WTC11 (cell line): Measurements from ENCODE around the gene TTLL11. TPM values are rescaled to one million over a fixed set of nuclear protein-coding genes. Genes with fewer than 3 reads are reported as not detected.
A peak's percentile ranks its signal among the peaks of the same experiment; 100 is the strongest.

Source experiments
- ATF1 ChIP-seq: sonication (generic); formaldehyde crosslinking; IDR thresholded peaks from 2 replicates; pipeline ENCODE4 v1.8.1; 2023; ENCODE audit warnings: mild to moderate bottlenecking, moderate library complexity, missing genetic modification reagents
- ATF3 ChIP-seq: sonication (generic); formaldehyde crosslinking; conservative IDR thresholded peaks from 2 replicates; pipeline ENCODE4 v1.8.1; 2022; ENCODE audit warnings: mild to moderate bottlenecking, missing genetic modification reagents
- CTCF ChIP-seq: fragments of 200-600 bp; IDR thresholded peaks from 2 replicates; pipeline ENCODE4 v1.8.0; 2022; ENCODE audit warnings: antibody characterized with exemption
- E2F5 ChIP-seq: sonication (generic); formaldehyde crosslinking; IDR thresholded peaks from 2 replicates; pipeline ENCODE4 v1.8.1; 2022; ENCODE audit warnings: mild to moderate bottlenecking, moderate library complexity, missing genetic modification reagents
- FOXP4 ChIP-seq: sonication (generic); formaldehyde crosslinking; IDR thresholded peaks from 2 replicates; pipeline ENCODE4 v1.8.0; 2022; ENCODE audit warnings: mild to moderate bottlenecking, missing genetic modification reagents
- GABPB1 ChIP-seq: sonication (generic); formaldehyde crosslinking; IDR thresholded peaks from 2 replicates; pipeline ENCODE4 v1.8.1; 2023; ENCODE audit warnings: mild to moderate bottlenecking, missing genetic modification reagents
- HMGXB4 ChIP-seq: sonication (generic); formaldehyde crosslinking; IDR thresholded peaks from 2 replicates; pipeline ENCODE4 v1.8.1; 2023; ENCODE audit warnings: mild to moderate bottlenecking, moderate library complexity, missing genetic modification reagents
- IRF1 ChIP-seq: sonication (generic); formaldehyde crosslinking; IDR thresholded peaks from 2 replicates; pipeline ENCODE4 v1.8.0; 2023; ENCODE audit warnings: missing genetic modification reagents
- NFATC4 ChIP-seq: fragments of 250-450 bp; sonication (Bioruptor Pico); IDR thresholded peaks from 2 replicates; pipeline ENCODE4 v1.9.0; 2021; ENCODE audit warnings: mild to moderate bottlenecking
- NR2C2 ChIP-seq: sonication (generic); formaldehyde crosslinking; IDR thresholded peaks from 2 replicates; pipeline ENCODE4 v1.8.0; 2022; ENCODE audit warnings: mild to moderate bottlenecking, missing genetic modification reagents
- OVOL2 ChIP-seq: fragments of 250-450 bp; sonication (Bioruptor Pico); IDR thresholded peaks from 2 replicates; pipeline ENCODE4 v1.9.0; 2021; ENCODE audit warnings: mild to moderate bottlenecking, borderline replicate concordance
- PRDM15 ChIP-seq: sonication (generic); formaldehyde crosslinking; IDR thresholded peaks from 2 replicates; pipeline ENCODE4 v1.8.0; 2022; ENCODE audit warnings: missing genetic modification reagents
- RORB ChIP-seq: fragments of 250-450 bp; sonication (Bioruptor Pico); IDR thresholded peaks from 2 replicates; pipeline ENCODE4 v1.9.0; 2021; ENCODE audit warnings: mild to moderate bottlenecking
- TCF7 ChIP-seq: sonication (generic); formaldehyde crosslinking; IDR thresholded peaks from 2 replicates; pipeline ENCODE4 v1.8.0; 2022; ENCODE audit warnings: mild to moderate bottlenecking, low read depth, missing genetic modification reagents, moderate library complexity
- TP53 ChIP-seq: sonication (generic); formaldehyde crosslinking; IDR thresholded peaks from 2 replicates; pipeline ENCODE4 v1.8.1; 2023; ENCODE audit warnings: mild to moderate bottlenecking, missing genetic modification reagents
- ZBTB21 ChIP-seq: sonication (generic); formaldehyde crosslinking; IDR thresholded peaks from 2 replicates; pipeline ENCODE4 v1.8.1; 2023; ENCODE audit warnings: mild to moderate bottlenecking, missing genetic modification reagents, borderline replicate concordance
- ZNF263 ChIP-seq: sonication (generic); formaldehyde crosslinking; IDR thresholded peaks from 2 replicates; pipeline ENCODE4 v1.8.1; 2022; ENCODE audit warnings: low read depth, mild to moderate bottlenecking, moderate library complexity, missing genetic modification reagents
- ZSCAN18 ChIP-seq: fragments of 250-450 bp; sonication (Bioruptor Pico); IDR thresholded peaks from 2 replicates; pipeline ENCODE4 v2.1.2; 2022; ENCODE audit warnings: mild to moderate bottlenecking, moderate library complexity
- total RNA-seq: library from RNA; stranded (reverse); gene quantifications from 3 replicates; pipeline ENCODE4 v1.2.3, GENCODE V29; 2021

TTLL11 gene
- total RNA-seq, 1 experiment from 2014 or later = 1.1 TPM

GRCh38 chr9:122122903-122123632 is 30.0 kb upstream of the TTLL11 start (continued):
- TF ChIP-seq HMGXB4 (CRISPR knock-in tag) (0 out of 2 replicates have a peak, but pooled peaks have one; percentile 40), NR2C2 (CRISPR knock-in tag) (no peak), OVOL2 (no peak), CTCF (peak; percentile 99), GABPB1 (CRISPR knock-in tag) (no peak), E2F5 (peak; percentile 19; the same call in 1 of the 2 replicates), TP53 (CRISPR knock-in tag) (no peak), FOXP4 (CRISPR knock-in tag) (no peak), PRDM15 (CRISPR knock-in tag) (no peak), TCF7 (no peak), ZSCAN18 (CRISPR knock-in tag) (no peak), IRF1 (no peak), ZBTB21 (no peak), ZNF263 (no peak), NFATC4 (no peak), RORB (CRISPR knock-in tag) (no peak), ATF3 (no peak), ATF1 (CRISPR knock-in tag) (no peak)
- TF ChIP-seq, all 79 proteins: peak for 4
